ENCODE data around the gene CHRNB2.

- TF ChIP-seq POLR2A (IDR thresholded peaks at IDR 0.05; ENCODE audit: low read depth, low read length), result peak; percentile 75
- TF ChIP-seq POLR2AphosphoS5 (IDR thresholded peaks at IDR 0.05; ENCODE audit: low read depth, low read length), result peak; percentile 67; the same call in 1 of the 2 replicates
- TF ChIP-seq TAF1 (IDR thresholded peaks at IDR 0.05; ENCODE audit: low read depth, low read length), result peak; percentile 61; the same call in 1 of the 2 replicates
Measured at GRCh38 chr1:154627257-154628120, 59.9 kb downstream of the CHRNB2 start.
